Ishikawa (cell line): ENCODE data around the gene GTF2A2.
A peak's percentile ranks its signal among the peaks of the same experiment; 100 is the strongest.

Experiments used
- CEBPB ChIP-seq: IDR thresholded peaks from 2 replicates; pipeline ENCODE4 v1.6.1; 2012
- CREB1 ChIP-seq: IDR thresholded peaks from 2 replicates; pipeline ENCODE4 v1.6.1; 2012; ENCODE audit warnings: low read depth
- EGR1 ChIP-seq: IDR thresholded peaks from 2 replicates; pipeline ENCODE4 v1.6.1; 2012
- EP300 ChIP-seq: IDR thresholded peaks from 2 replicates; pipeline ENCODE4 v1.6.1; 2012; ENCODE audit warnings: borderline replicate concordance
- FOXM1 ChIP-seq: IDR thresholded peaks from 2 replicates; pipeline ENCODE4 v1.6.1; 2012; ENCODE audit warnings: low read depth, borderline replicate concordance
- MAX ChIP-seq: IDR thresholded peaks from 2 replicates; pipeline ENCODE4 v1.6.1; 2012
- NFIC ChIP-seq: IDR thresholded peaks from 2 replicates; pipeline ENCODE4 v1.6.1; 2012
- RAD21 ChIP-seq: IDR thresholded peaks from 2 replicates; pipeline ENCODE4 v1.6.1; 2012; ENCODE audit warnings: low read depth
- REST ChIP-seq: IDR thresholded peaks from 2 replicates; pipeline ENCODE4 v1.6.1; 2012; ENCODE audit warnings: low read depth, mild to moderate bottlenecking
- TAF1 ChIP-seq: IDR thresholded peaks from 2 replicates; pipeline ENCODE4 v1.6.1; 2012; ENCODE audit warnings: low read depth, mild to moderate bottlenecking
- TCF12 ChIP-seq: IDR thresholded peaks from 2 replicates; pipeline ENCODE4 v1.6.1; 2012; ENCODE audit warnings: low read depth
- TEAD4 ChIP-seq: IDR thresholded peaks from 2 replicates; pipeline ENCODE4 v1.6.1; 2012
- USF1 ChIP-seq: IDR thresholded peaks from 2 replicates; pipeline ENCODE4 v1.6.1; 2012
- YY1 ChIP-seq: IDR thresholded peaks from 2 replicates; pipeline ENCODE4 v1.6.1; 2012; ENCODE audit warnings: low read depth
- ZBTB7A ChIP-seq: IDR thresholded peaks from 2 replicates; pipeline ENCODE4 v1.6.1; 2012; ENCODE audit warnings: low read depth

The GTF2A2 gene

GRCh38 chr15:59688782-59689625 is 31.7 kb upstream of the GTF2A2 start, which contains the start of gene BNIP2:
Gene BNIP2, minus strand, starts transcription at chr15:59689320. Its CDS starts 6,863 bp downstream, at chr15:59682457.
- TF ChIP-seq EGR1, result peak; percentile 90
- no peak for TF ChIP-seq REST
- peak; percentile 64 for TF ChIP-seq TAF1
- no peak for TF ChIP-seq RAD21
- TF ChIP-seq ZBTB7A, result peak; percentile 85
- no peak for TF ChIP-seq CEBPB
- TF ChIP-seq EP300, result peak; percentile 48; the same call in 1 of the 2 replicates
- no peak for TF ChIP-seq YY1
- peak; percentile 47 for TF ChIP-seq MAX
- TF ChIP-seq CREB1, result no peak
- TF ChIP-seq TCF12, result peak; percentile 35; the same call in 1 of the 2 replicates
- TF ChIP-seq TEAD4, result no peak
- no peak for TF ChIP-seq FOXM1
- no peak for TF ChIP-seq USF1
- no peak for TF ChIP-seq NFIC

- TF ChIP-seq YY1 (no peak), NFIC (no peak), CEBPB (no peak), CREB1 (no peak), MAX (no peak), TAF1 (no peak), RAD21 (no peak), USF1 (no peak), FOXM1 (no peak), EGR1 (no peak), REST (no peak), ZBTB7A (no peak), EP300 (no peak), TEAD4 (no peak)
Observed at GRCh38 chr15:59688423-59688781, 31.1 kb upstream of the GTF2A2 start.

GRCh38 chr15:59687836-59688235 is 30.5 kb upstream of the GTF2A2 start:
- no peak for TF ChIP-seq TEAD4
- no peak for TF ChIP-seq NFIC
- TF ChIP-seq REST, result no peak
- no peak for TF ChIP-seq EGR1
- no peak for TF ChIP-seq TAF1
- no peak for TF ChIP-seq USF1
- no peak for TF ChIP-seq YY1
- TF ChIP-seq EP300, result no peak

GRCh38 chr15:59686389-59686788 is 29.1 kb upstream of the GTF2A2 start:
- TF ChIP-seq USF1 (no peak), EGR1 (no peak), ZBTB7A (no peak), FOXM1 (no peak), YY1 (no peak), REST (no peak), TEAD4 (no peak), TCF12 (no peak), CEBPB (no peak), MAX (no peak), EP300 (no peak), TAF1 (no peak), CREB1 (no peak), RAD21 (no peak), NFIC (no peak)
